Liver (tissue), 9 donors: ENCODE data around the gene DHRS12. TPM values are rescaled to one million over a fixed set of nuclear protein-coding genes. Genes with fewer than 3 reads are reported as not detected.

Experiments used
- DNase-seq: peaks from one replicate; pipeline ENCODE4 v3.0.0-alpha.2; 2017; ENCODE audit warnings: low spot score
- H3K27ac ChIP-seq, 2 donors: one replicate each; pipeline ENCODE4 v1.7.0; 2013; ENCODE audit warnings: inconsistent platforms in 2 of 2, low read length in 2 of 2, control low read depth in 1 of 2, low read depth in 1 of 2, mild to moderate bottlenecking in 1 of 2
- H3K27me3 ChIP-seq, 4 donors: one replicate each; pipeline versions ENCODE4 v1.6.1 to v1.7.0; 2013; ENCODE audit warnings: low read length in 3 of 4, inconsistent platforms in 1 of 4, mild to moderate bottlenecking in 1 of 4, moderate library complexity in 1 of 4; ENCODE audit not compliant: control insufficient read depth in 4 of 4, insufficient read depth in 4 of 4
- H3K36me3 ChIP-seq, 4 donors: one replicate each; pipeline versions ENCODE4 v1.6.1 to v1.7.0; 2013; ENCODE audit warnings: low read length in 3 of 4, mild to moderate bottlenecking in 3 of 4, low read depth in 1 of 4, moderate library complexity in 1 of 4; ENCODE audit not compliant: control insufficient read depth in 4 of 4, insufficient read depth in 3 of 4
- H3K4me1 ChIP-seq, 4 donors: one replicate each; pipeline versions ENCODE4 v1.6.1 to v1.7.0; 2013; ENCODE audit warnings: low read length in 3 of 4, mild to moderate bottlenecking in 3 of 4, moderate library complexity in 1 of 4; ENCODE audit not compliant: control insufficient read depth in 4 of 4, insufficient read depth in 4 of 4
- H3K4me3 ChIP-seq, 3 donors: one replicate each; pipeline versions ENCODE4 v1.6.1 to v1.7.0; 2013; ENCODE audit warnings: low read length in 3 of 3, control low read depth in 1 of 3, low read depth in 1 of 3, mild to moderate bottlenecking in 1 of 3
- H3K9ac ChIP-seq, 2 donors: one replicate each; pipeline ENCODE4 v1.7.0; 2013; ENCODE audit warnings: low read length in 2 of 2, mild to moderate bottlenecking in 2 of 2, moderate library complexity in 2 of 2, control low read depth in 1 of 2, low read depth in 1 of 2
- H3K9me3 ChIP-seq, 4 donors: one replicate each; pipeline versions ENCODE4 v1.6.1 to v1.7.0; 2013; ENCODE audit warnings: low read length in 3 of 4; ENCODE audit not compliant: control insufficient read depth in 4 of 4
- ATF3 ChIP-seq: IDR thresholded peaks from 2 replicates; pipeline ENCODE4 v1.6.1; 2016; ENCODE audit warnings: antibody characterized with exemption
- CTCF ChIP-seq: fragments of 150-350 bp; IDR thresholded peaks from 2 replicates; pipeline ENCODE4 v1.5.1; 2017; ENCODE audit warnings: improper control_type of control experiment, low read depth, low read length; ENCODE audit not compliant: missing input control
- EGR1 ChIP-seq, 2 donors: IDR thresholded peaks; 2 replicates each; pipeline ENCODE4 v1.6.1; 2016 to 2018; ENCODE audit warnings: antibody characterized with exemption in 2 of 2, low read depth in 2 of 2
- FOXA1 ChIP-seq: IDR thresholded peaks from 2 replicates; pipeline ENCODE4 v1.6.1; 2016; ENCODE audit warnings: antibody characterized with exemption
- FOXA2 ChIP-seq: IDR thresholded peaks from 2 replicates; pipeline ENCODE4 v1.6.1; 2016; ENCODE audit warnings: antibody characterized with exemption
- HNF4A ChIP-seq, 2 donors: conservative IDR thresholded peaks; 2 replicates each; pipeline ENCODE4 v1.6.1; 2016; ENCODE audit warnings: antibody characterized with exemption in 2 of 2, mild to moderate bottlenecking in 2 of 2
- HNF4G ChIP-seq: IDR thresholded peaks from 2 replicates; pipeline ENCODE4 v1.6.1; 2016; ENCODE audit warnings: antibody characterized with exemption
- JUND ChIP-seq, 2 donors: IDR thresholded peaks; 2 replicates each; pipeline ENCODE4 v1.6.1; 2016; ENCODE audit warnings: antibody characterized with exemption in 2 of 2
- MAX ChIP-seq: IDR thresholded peaks from 2 replicates; pipeline ENCODE4 v1.6.1; 2016; ENCODE audit warnings: antibody characterized with exemption
- NR2F2 ChIP-seq: IDR thresholded peaks from 2 replicates; pipeline ENCODE4 v1.6.1; 2016; ENCODE audit warnings: antibody characterized with exemption
- RAD21 ChIP-seq, 2 donors: IDR thresholded peaks; 2 replicates each; pipeline ENCODE4 v1.6.1; 2016; ENCODE audit warnings: antibody characterized with exemption in 2 of 2, mild to moderate bottlenecking in 2 of 2
- REST ChIP-seq: IDR thresholded peaks from 2 replicates; pipeline ENCODE4 v1.6.1; 2016; ENCODE audit warnings: antibody characterized with exemption, mild to moderate bottlenecking
- RXRA ChIP-seq, 2 donors: IDR thresholded peaks; 2 replicates each; pipeline ENCODE4 v1.6.1; 2017 to 2018; ENCODE audit warnings: antibody characterized with exemption in 2 of 2, mild to moderate bottlenecking in 1 of 2
- SP1 ChIP-seq: IDR thresholded peaks from 2 replicates; pipeline ENCODE4 v1.6.1; 2018; ENCODE audit warnings: antibody characterized with exemption, mild to moderate bottlenecking
- YY1 ChIP-seq: IDR thresholded peaks from 2 replicates; pipeline ENCODE4 v1.6.1; 2016; ENCODE audit warnings: antibody characterized with exemption, mild to moderate bottlenecking
- ZBTB33 ChIP-seq: IDR thresholded peaks from 2 replicates; pipeline ENCODE4 v1.6.1; 2016; ENCODE audit warnings: antibody characterized with exemption
- WGBS: extraction: QIAGEN DNeasy Blood & Tissue Kit; methylation state at CpG from one replicate; pipeline ENCODE4 v1.1.7; 2013; 5-methylcytosine and 5-hydroxymethylcytosine counted together
- polyA plus RNA-seq, 2 donors: library from polyadenylated mRNA; stranded (reverse) in 1 of 2; unstranded in 1 of 2; fragments of 200-250 nt in 1 of 2; fragments of >200 nt in 1 of 2; fragmentation: Nextera tagmentation in 1 of 2; extraction: Ambion mirVana in 1 of 2; gene quantifications; one replicate each; pipeline versions ENCODE4 v1.2.1 to v1.2.3, GENCODE V29; 2013 to 2015
- total RNA-seq, 2 donors: library from RNA; depleted of rRNA; stranded (reverse); fragments of >200 nt; gene quantifications; one replicate each; pipeline ENCODE4 v1.2.3, GENCODE V29; 2014
- donor health status: healthy.
- donor health status: healthy.
- donor health status: healthy.
- donor health status: healthy.
- donor health status: healthy.

DHRS12 gene
- total and polyA plus RNA-seq, 4 donors: 6.5 to 15.5 (median 9.3) TPM

GRCh38 chr13:51814825-51815650, 11.1 kb upstream of the DHRS12 start:
- Histone ChIP-seq H3K9ac (peak overlapping the region; percentile 40 to 79), H3K4me1 (peaks cover 0 to 13% (median 4%) of the 10 kb centered on the region in 4 donors), H3K36me3 (no peaks in the 10 kb centered on the region), H3K9me3 (no peaks in the 10 kb centered on the region), H3K27me3 (no peaks in the 10 kb centered on the region), H3K4me3 (peak overlapping the region; percentile 41 to 56 (median 45)), H3K27ac (peak overlapping the region; percentile 26 to 81)
- TF ChIP-seq REST (no peak), MAX (peak; percentile 56), HNF4A (conservative IDR thresholded peaks at IDR 0.05) (peak; percentile 24 to 49), CTCF (peak; percentile 86), HNF4G (no peak), NR2F2 (no peak), ZBTB33 (no peak), RAD21 (IDR thresholded peaks at IDR 0.05) (peak; percentile 92 to 93), JUND (IDR thresholded peaks at IDR 0.05) (no peak), YY1 (peak; percentile 72), RXRA (IDR thresholded peaks at IDR 0.05) (peak in 1 of 2 donors; percentile 65), EGR1 (IDR thresholded peaks at IDR 0.05; ENCODE audit: low read depth in 2 of 2) (no peak), SP1 (no peak), ATF3 (no peak), FOXA2 (peak; percentile 69), FOXA1 (peak; percentile 29)
- DNase-seq: peak; percentile 71
- WGBS: 23% methylated on average over 13 of the region's 13 CpGs
